ENCODE results near the gene PSMA6.

GRCh38 chr14:35361141-35361480, 68.9 kb downstream of the PSMA6 start:
- TF ChIP-seq CTCF (conservative IDR thresholded peaks at IDR 0.05; ENCODE audit: low read depth in 2 of 2) (no peak), EZH2phosphoT487 (IDR thresholded peaks at IDR 0.05; ENCODE audit: unreplicated experiment) (no peak), EZH2 (IDR thresholded peaks at IDR 0.05; ENCODE audit: low read depth, unreplicated experiment) (no peak)

All from GM23338 (cell line).